Cardiac ventricle fibroblast (primary cell): ENCODE results near the gene CD22. TPM values are rescaled to one million over a fixed set of nuclear protein-coding genes. Genes with fewer than 3 reads are reported as not detected.

Source experiments
- total RNA-seq: library from RNA; depleted of rRNA; stranded (reverse); fragments of >200 nt; gene quantifications from 2 replicates; pipeline ENCODE4 v1.2.3, GENCODE V29; 2015

Gene CD22
- total RNA-seq, result 2.2 and 4.4 TPM in 2 replicates

GRCh38 chr19:35328851-35329285, at the start of gene CD22:
CD22 (plus strand) TSS chr19:35329187; CDS start chr19:35332041, 2,854 bp downstream.

DNA sequence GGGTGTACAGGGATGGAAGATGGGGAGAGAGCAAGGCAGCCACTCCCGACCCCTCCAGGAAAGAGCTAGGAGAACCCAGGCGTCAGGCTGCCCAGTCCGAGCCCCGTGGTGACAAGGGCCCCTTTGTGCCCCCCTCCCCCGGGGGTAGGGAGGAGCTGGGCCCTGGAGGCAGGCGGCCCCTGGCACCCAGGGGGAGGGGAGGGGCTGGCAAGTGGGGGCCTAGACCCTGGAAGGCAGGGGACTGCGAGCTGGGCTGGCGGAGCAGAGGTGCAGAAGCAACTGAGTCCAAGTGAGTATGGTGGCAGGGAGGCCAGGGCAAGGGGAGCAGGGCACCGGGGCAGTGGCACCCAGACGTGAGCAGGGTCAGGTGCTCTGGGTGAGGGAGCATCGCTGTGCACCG, 37.1 kb upstream of the CD22 start, which contains the start of gene MAG:
TSS of gene MAG (plus strand) at position 246 of the 400 bp plus-strand sequence. CDS start 3,248 bp downstream, outside the sequence.

DNA sequence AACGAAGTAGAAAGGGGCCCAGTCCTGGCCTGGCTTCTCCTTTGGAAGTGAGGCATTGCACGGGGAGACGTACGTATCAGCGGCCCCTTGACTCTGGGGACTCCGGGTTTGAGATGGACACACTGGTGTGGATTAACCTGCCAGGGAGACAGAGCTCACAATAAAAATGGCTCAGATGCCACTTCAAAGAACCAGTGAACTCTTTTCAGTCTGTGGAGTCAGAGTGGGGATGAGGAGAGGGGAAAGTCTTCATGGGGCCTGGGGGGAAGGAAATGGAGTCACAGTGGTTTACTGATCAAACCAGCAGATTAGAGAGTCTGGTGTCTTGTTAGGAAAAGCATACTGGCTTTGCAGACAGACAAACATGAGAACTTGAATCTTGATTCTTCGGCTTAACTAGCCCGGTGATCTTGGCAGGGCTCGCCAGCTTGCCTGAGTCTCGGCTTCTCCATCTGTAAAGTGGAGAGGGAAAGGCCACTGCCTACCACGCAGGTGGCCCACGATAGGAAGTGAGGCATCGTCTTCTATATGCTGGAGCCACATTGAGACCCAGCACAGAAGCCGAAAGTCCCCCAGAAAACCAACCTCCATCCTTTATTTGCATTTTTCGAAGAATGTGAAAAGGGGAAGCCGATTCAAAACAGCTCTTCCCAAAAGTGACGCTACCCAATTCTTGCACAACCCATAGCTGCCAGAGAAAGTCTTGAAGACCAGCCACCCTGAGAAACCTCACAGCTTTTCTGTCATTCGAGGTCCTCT, 18.4 kb downstream of the CD22 start, which contains the start of gene FFAR1:
TSS of gene FFAR1 (plus strand) at position 732 of the 759 bp plus-strand sequence. CDS start 3,650 bp downstream, outside the sequence.

GRCh38 chr19:35357867-35358573, 29.0 kb downstream of the CD22 start, which contains the start of gene FFAR3:
FFAR3 (plus strand) TSS chr19:35358460; CDS start chr19:35358891, 431 bp downstream.

DNA sequence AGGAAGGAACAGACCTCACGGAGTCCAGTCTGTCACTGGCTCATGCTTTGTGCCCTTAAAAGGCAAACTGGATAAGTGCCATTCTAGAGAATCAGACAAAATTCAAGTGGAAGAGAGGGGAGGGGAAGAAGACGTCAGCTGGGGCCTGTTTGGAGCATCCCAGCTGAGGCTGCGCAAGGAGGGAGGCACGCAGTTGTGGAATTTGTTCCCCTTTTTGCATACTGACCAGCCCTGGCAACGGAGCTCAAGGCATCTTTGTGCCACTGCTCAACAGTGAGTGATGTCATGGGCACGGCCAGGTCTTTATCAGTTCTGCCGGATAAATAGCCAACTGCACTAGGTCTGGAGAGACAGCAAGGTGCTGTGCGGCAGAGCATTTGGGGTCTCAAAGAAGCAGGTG, 41.7 kb downstream of the CD22 start, which contains the start of gene GPR42:
TSS of gene GPR42 (plus strand) at position 347 of the 400 bp plus-strand sequence. CDS start 292 bp downstream, outside the sequence.

Other genes starting within 250 kb of the CD22 start
- not detected in 2 replicates for gene FXYD3, start 213.4 kb upstream of the CD22 start, total RNA-seq
- 0.05 and 0.37 TPM in 2 replicates for gene LGI4, start 194.1 kb upstream of the CD22 start, total RNA-seq
- 1.3 and 14.8 TPM in 2 replicates for gene FXYD1, start 190.4 kb upstream of the CD22 start, total RNA-seq
- not detected in 2 replicates for gene FXYD7, start 185.9 kb upstream of the CD22 start, total RNA-seq
- 61.2 and 76.9 TPM in 2 replicates for gene FXYD5, start 174.5 kb upstream of the CD22 start, total RNA-seq
- gene FAM187B, start 100.4 kb upstream of the CD22 start, total RNA-seq, result not detected in 2 replicates
- gene LSR, start 80.2 kb upstream of the CD22 start, total RNA-seq, result 1.2 and 1.4 TPM in 2 replicates
- gene USF2, start 60.2 kb upstream of the CD22 start, total RNA-seq, result 65.7 and 71.7 TPM in 2 replicates
- gene HAMP, start 46.7 kb upstream of the CD22 start, total RNA-seq, result not detected in 2 replicates
- gene MAG, start 37.0 kb upstream of the CD22 start, total RNA-seq, result 0.34 and 2.9 TPM in 2 replicates
- gene FFAR1, start 18.7 kb downstream of the CD22 start, total RNA-seq, result not detected in 2 replicates
- gene FFAR3, start 29.3 kb downstream of the CD22 start, total RNA-seq, result 0.19 TPM in 1 of 2 replicates, not detected in the other
- gene GPR42, start 41.9 kb downstream of the CD22 start, total RNA-seq, result not detected in 2 replicates
- gene FFAR2, start 119.1 kb downstream of the CD22 start, total RNA-seq, result not detected in 2 replicates
- not detected in 2 replicates for gene KRTDAP, start 161.3 kb downstream of the CD22 start, total RNA-seq
- gene DMKN, start 184.5 kb downstream of the CD22 start, total RNA-seq, result 9.1 and 10.6 TPM in 2 replicates
- 22.7 and 28.3 TPM in 2 replicates for gene SBSN, start 199.1 kb downstream of the CD22 start, total RNA-seq
- gene GAPDHS, start 204.3 kb downstream of the CD22 start, total RNA-seq, result not detected in 2 replicates
- 60.7 and 79.1 TPM in 2 replicates for gene TMEM147, start 216.4 kb downstream of the CD22 start, total RNA-seq
- gene ATP4A, start 234.5 kb downstream of the CD22 start, total RNA-seq, result not detected in 2 replicates